ENCODE results near the gene SLC25A25.

DNA sequence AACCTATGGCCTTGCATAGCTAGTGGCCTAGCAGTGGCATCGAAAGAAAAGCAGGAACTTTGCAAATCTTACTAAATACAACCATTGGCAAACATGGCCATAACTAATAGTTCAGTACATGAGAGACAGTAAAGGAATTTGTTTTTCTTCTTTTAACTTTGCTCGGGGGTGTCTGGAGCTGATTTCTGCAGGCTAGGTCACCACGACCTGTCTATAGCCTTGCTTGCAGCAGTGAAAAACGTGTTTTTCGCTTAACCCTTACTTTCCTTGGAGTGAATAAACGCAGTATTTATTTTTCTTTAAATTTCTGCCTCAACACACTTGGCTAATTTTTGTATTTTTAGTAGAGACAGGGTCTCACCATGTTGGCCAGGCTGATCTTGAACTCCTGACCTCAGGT is 20.8 kb upstream of the SLC25A25 start:
- TF ChIP-seq EZH2 (IDR thresholded peaks at IDR 0.05; ENCODE audit: insufficient read depth, poor library complexity, severe bottlenecking) (no peak), EZH2phosphoT487 (IDR thresholded peaks at IDR 0.05; ENCODE audit: insufficient read depth, low read depth) (no peak)
